Neural cell (in vitro differentiated cells): ENCODE measurements around the gene EOGT. TPM values are rescaled to one million over a fixed set of nuclear protein-coding genes. Genes with fewer than 3 reads are reported as not detected.

ENCODE experiments used
- H2AFZ ChIP-seq: fragments of 200-600, 300-800 bp; sonication (generic), shearing (Covaris generic); 2 replicates; pipeline ENCODE4 v1.6.0; 2014; ENCODE audit warnings: low read depth, mild to moderate bottlenecking, antibody characterized with exemption, low read length, moderate library complexity
- H3F3A ChIP-seq: fragments of 200-600 bp; shearing (Covaris generic); 2 replicates; pipeline ENCODE4 v1.6.1; 2016; ENCODE audit warnings: mild to moderate bottlenecking, moderate library complexity, mixed read lengths, antibody characterized with exemption, low read length; ENCODE audit not compliant: insufficient read depth, poor library complexity, severe bottlenecking
- H3K27ac ChIP-seq: fragments of 200-600, 300-800 bp; sonication (generic), shearing (Covaris generic); 2 replicates; pipeline ENCODE4 v1.5.1; 2014; ENCODE audit warnings: mild to moderate bottlenecking, low read length, moderate library complexity
- H3K27me3 ChIP-seq: fragments of 300-800, 200-600 bp; sonication (generic), shearing (Covaris generic); 2 replicates; pipeline ENCODE4 v1.6.0; 2014; ENCODE audit warnings: mild to moderate bottlenecking, low read depth, low read length, moderate library complexity; ENCODE audit not compliant: insufficient read depth
- H3K36me3 ChIP-seq: fragments of 300-800, 200-600 bp; sonication (generic), shearing (Covaris generic); 2 replicates; pipeline ENCODE4 v1.5.1; 2014; ENCODE audit warnings: mild to moderate bottlenecking, antibody characterized with exemption, low read length, moderate library complexity; ENCODE audit not compliant: insufficient read depth
- H3K4me2 ChIP-seq: fragments of 300-800, 200-600 bp; sonication (generic), shearing (Covaris generic); 2 replicates; pipeline ENCODE4 v1.6.0; 2014; ENCODE audit warnings: mild to moderate bottlenecking, low read length
- H3K4me3 ChIP-seq: fragments of 300-800, 200-600 bp; sonication (generic), shearing (Covaris generic); 2 replicates; pipeline ENCODE4 v1.5.1; 2014; ENCODE audit warnings: mild to moderate bottlenecking, low read length, moderate library complexity
- H3K79me2 ChIP-seq: fragments of 200-600 bp; shearing (Covaris generic); replicated peaks from 2 replicates; pipeline ENCODE4 v1.6.0; 2014; ENCODE audit warnings: mild to moderate bottlenecking, low read length, moderate library complexity; ENCODE audit not compliant: insufficient read depth
- H3K9ac ChIP-seq: fragments of 300-800, 200-600 bp; sonication (generic), shearing (Covaris generic); 2 replicates; pipeline ENCODE4 v1.6.1; 2016; ENCODE audit warnings: mild to moderate bottlenecking, low read length, mixed read lengths
- H3K9me2 ChIP-seq: fragments of 200-600 bp; shearing (Covaris generic); 2 replicates; pipeline ENCODE4 v1.6.1; 2016; ENCODE audit warnings: mild to moderate bottlenecking, low read length, mixed read lengths; ENCODE audit not compliant: insufficient read depth
- H3K9me3 ChIP-seq: fragments of 200-600, 300-800 bp; sonication (generic), shearing (Covaris generic); 2 replicates; pipeline ENCODE4 v1.6.1; 2016; ENCODE audit warnings: mild to moderate bottlenecking, mixed run types, low read length, moderate library complexity, mixed read lengths
- H4K20me1 ChIP-seq: fragments of 200-600 bp; shearing (Covaris generic); 2 replicates; pipeline ENCODE4 v1.6.1; 2016; ENCODE audit warnings: mild to moderate bottlenecking, mixed run types; ENCODE audit not compliant: insufficient read depth
- EP300 ChIP-seq: fragments of 450-650 bp; conservative IDR thresholded peaks from 2 replicates; pipeline ENCODE4 v1.6.1; 2014; ENCODE audit warnings: antibody characterized with exemption, mild to moderate bottlenecking, moderate library complexity; ENCODE audit not compliant: poor library complexity, severe bottlenecking
- EZH2 ChIP-seq: fragments of 200-600, 300-800 bp; shearing (Covaris generic), sonication (generic); IDR thresholded peaks from 2 replicates; pipeline ENCODE4 v1.6.1; 2014; ENCODE audit warnings: antibody characterized with exemption, low read length, borderline replicate concordance, mild to moderate bottlenecking; ENCODE audit not compliant: insufficient read depth, poor library complexity, severe bottlenecking
- MXI1 ChIP-seq: fragments of 450-650 bp; conservative IDR thresholded peaks from 2 replicates; pipeline ENCODE4 v1.6.1; 2014; ENCODE audit warnings: antibody characterized with exemption, mild to moderate bottlenecking; ENCODE audit not compliant: poor library complexity, severe bottlenecking
- POLR2AphosphoS5 ChIP-seq: IDR thresholded peaks from 2 replicates; pipeline ENCODE4 v1.6.1; 2012
- RAD21 ChIP-seq: fragments of 450-650 bp; conservative IDR thresholded peaks from 2 replicates; pipeline ENCODE4 v1.6.1; 2014; ENCODE audit warnings: antibody characterized with exemption, mild to moderate bottlenecking, moderate library complexity
- REST ChIP-seq: IDR thresholded peaks from 2 replicates; pipeline ENCODE4 v1.6.1; 2012; ENCODE audit warnings: borderline replicate concordance
- SMC3 ChIP-seq: fragments of 450-650 bp; conservative IDR thresholded peaks from 2 replicates; pipeline ENCODE4 v1.6.1; 2014; ENCODE audit warnings: antibody characterized with exemption, mild to moderate bottlenecking, moderate library complexity; ENCODE audit not compliant: poor library complexity
- TAF1 ChIP-seq: IDR thresholded peaks from 2 replicates; pipeline ENCODE4 v1.6.1; 2012; ENCODE audit warnings: low read depth
- polyA plus RNA-seq: library from polyadenylated mRNA; depleted of rRNA; stranded (reverse); fragments of >200 nt; gene quantifications from 2 replicates; pipeline ENCODE4 v1.2.3, GENCODE V29; 2014
- TF ChIP-seq, protein P1 (sequence below): fragments of 450-650 bp; IDR thresholded peaks from 2 replicates; pipeline ENCODE4 v1.5.1; 2014; ENCODE audit warnings: antibody characterized with exemption, mild to moderate bottlenecking, moderate library complexity; ENCODE audit not compliant: poor library complexity, severe bottlenecking

Gene EOGT
- polyA plus RNA-seq, 1 donor from 2014 or later, result 3.2 TPM

- Histone ChIP-seq H3K79me2 (no peaks in the 10 kb centered on the region), H3F3A (no peaks in the 10 kb centered on the region), H3K4me3 (no peak overlapping the region), H2AFZ (no peak overlapping the region), H3K36me3 (peaks cover 14% of the 10 kb centered on the region), H3K4me2 (no peak overlapping the region), H3K9me3 (no peaks in the 10 kb centered on the region), H3K9ac (no peak overlapping the region), H3K27me3 (no peaks in the 10 kb centered on the region), H3K9me2 (no peaks in the 10 kb centered on the region), H3K27ac (no peak overlapping the region), H4K20me1 (no peaks in the 10 kb centered on the region)
- TF ChIP-seq SMC3 (no peak), MXI1 (no peak), EP300 (no peak), RAD21 (no peak), POLR2AphosphoS5 (no peak), TAF1 (no peak), EZH2 (no peak), REST (no peak)
- TF ChIP-seq, protein P1, sequence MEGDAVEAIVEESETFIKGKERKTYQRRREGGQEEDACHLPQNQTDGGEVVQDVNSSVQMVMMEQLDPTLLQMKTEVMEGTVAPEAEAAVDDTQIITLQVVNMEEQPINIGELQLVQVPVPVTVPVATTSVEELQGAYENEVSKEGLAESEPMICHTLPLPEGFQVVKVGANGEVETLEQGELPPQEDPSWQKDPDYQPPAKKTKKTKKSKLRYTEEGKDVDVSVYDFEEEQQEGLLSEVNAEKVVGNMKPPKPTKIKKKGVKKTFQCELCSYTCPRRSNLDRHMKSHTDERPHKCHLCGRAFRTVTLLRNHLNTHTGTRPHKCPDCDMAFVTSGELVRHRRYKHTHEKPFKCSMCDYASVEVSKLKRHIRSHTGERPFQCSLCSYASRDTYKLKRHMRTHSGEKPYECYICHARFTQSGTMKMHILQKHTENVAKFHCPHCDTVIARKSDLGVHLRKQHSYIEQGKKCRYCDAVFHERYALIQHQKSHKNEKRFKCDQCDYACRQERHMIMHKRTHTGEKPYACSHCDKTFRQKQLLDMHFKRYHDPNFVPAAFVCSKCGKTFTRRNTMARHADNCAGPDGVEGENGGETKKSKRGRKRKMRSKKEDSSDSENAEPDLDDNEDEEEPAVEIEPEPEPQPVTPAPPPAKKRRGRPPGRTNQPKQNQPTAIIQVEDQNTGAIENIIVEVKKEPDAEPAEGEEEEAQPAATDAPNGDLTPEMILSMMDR, result no peak
Measured at GRCh38 chr3:69033470-69033869, 20.0 kb upstream of the EOGT start.

DNA sequence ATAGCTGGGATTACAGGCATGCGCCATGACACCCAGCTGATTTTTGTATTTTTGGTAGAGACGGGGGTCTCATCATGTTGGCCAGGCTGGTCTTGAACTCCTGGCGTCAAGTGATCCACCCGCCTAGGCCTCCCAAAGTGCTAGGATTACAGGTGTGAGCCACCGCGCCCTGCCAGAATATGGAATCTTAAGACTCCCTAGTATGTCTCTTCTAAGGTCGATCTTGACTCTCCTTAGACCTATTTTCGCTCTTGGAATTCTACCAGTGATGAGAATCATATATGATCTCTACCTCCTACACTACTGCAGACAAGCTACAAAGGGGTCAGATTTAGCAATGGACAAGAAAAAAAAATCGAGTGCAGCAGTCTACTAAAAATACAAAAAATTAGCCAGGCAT is 19.3 kb upstream of the EOGT start:
- peaks cover 14% of the 10 kb centered on the region for H3K36me3 ChIP-seq
- no peaks in the 10 kb centered on the region for H3F3A ChIP-seq
- no peaks in the 10 kb centered on the region for H4K20me1 ChIP-seq
- no peak overlapping the region for H3K27ac ChIP-seq
- H3K4me3 ChIP-seq, result no peak overlapping the region
- no peaks in the 10 kb centered on the region for H3K9me2 ChIP-seq
- no peaks in the 10 kb centered on the region for H3K79me2 ChIP-seq
- no peak overlapping the region for H3K9ac ChIP-seq
- H2AFZ ChIP-seq, result no peak overlapping the region
- no peak for TF ChIP-seq REST
- no peak for TF ChIP-seq POLR2AphosphoS5
- no peak for TF ChIP-seq SMC3
- TF ChIP-seq MXI1, result no peak
- TF ChIP-seq EP300, result no peak
- no peak for TF ChIP-seq EZH2
- TF ChIP-seq, protein P1, result no peak
- no peak for TF ChIP-seq TAF1
- no peak for TF ChIP-seq RAD21
- H3K27me3 ChIP-seq, result no peaks in the 10 kb centered on the region
- H3K4me2 ChIP-seq, result no peak overlapping the region
- no peaks in the 10 kb centered on the region for H3K9me3 ChIP-seq
